Activated CD8-positive, alpha-beta memory T cell treated with anti-CD3 and anti-CD28 coated beads for 24 hours (primary cell): ENCODE measurements around the gene SRSF12.

Experiments
- DNase-seq: peaks from one replicate; pipeline ENCODE4 v3.0.0-alpha.2; 2020

Gene SRSF12

GRCh38 chr6:89117211-89118108 is at the start of gene SRSF12:
Gene SRSF12 (minus strand): TSS chr6:89118071. CDS start chr6:89117887, 184 bp downstream.
- DNase-seq = peak; percentile 79

GRCh38 chr6:89162047-89162371 is 44.1 kb upstream of the SRSF12 start:
- DNase-seq = no peak

GRCh38 chr6:89161326-89162046 is 43.6 kb upstream of the SRSF12 start:
- no peak for DNase-seq

GRCh38 chr6:89160331-89161092 is 42.6 kb upstream of the SRSF12 start:
- DNase-seq = no peak

GRCh38 chr6:89154131-89154530 is 36.3 kb upstream of the SRSF12 start:
- DNase-seq = no peak

- DNase-seq = peak; percentile 57
Measured at GRCh38 chr6:89148016-89148750, 30.3 kb upstream of the SRSF12 start.

- no peak for DNase-seq
Measured at GRCh38 chr6:89146718-89147700, 29.1 kb upstream of the SRSF12 start.

- DNase-seq = peak; percentile 90
Measured at GRCh38 chr6:89145956-89146717, 28.3 kb upstream of the SRSF12 start, which contains the start of gene PM20D2. Gene PM20D2 (plus strand): TSS chr6:89146055. CDS start chr6:89146145, 90 bp downstream.

- DNase-seq = no peak
Measured at GRCh38 chr6:89145091-89145955, 27.5 kb upstream of the SRSF12 start.

- DNase-seq = no peak
Measured at GRCh38 chr6:89144354-89144906, 26.6 kb upstream of the SRSF12 start.

- DNase-seq = no peak
Measured at GRCh38 chr6:89140347-89141156, 22.7 kb upstream of the SRSF12 start.

- no peak for DNase-seq
Measured at GRCh38 chr6:89139509-89140346, 21.9 kb upstream of the SRSF12 start.

- DNase-seq = no peak
Measured at GRCh38 chr6:89138173-89138572, 20.3 kb upstream of the SRSF12 start.

- no peak for DNase-seq
Measured at GRCh38 chr6:89134723-89135122, 16.9 kb upstream of the SRSF12 start.

GRCh38 chr6:89133981-89134380 is 16.1 kb upstream of the SRSF12 start:
- DNase-seq = no peak

GRCh38 chr6:89132057-89132456 is 14.2 kb upstream of the SRSF12 start:
- DNase-seq = no peak

GRCh38 chr6:89131599-89131998 is 13.7 kb upstream of the SRSF12 start:
- no peak for DNase-seq
